Activated naive CD4-positive, alpha-beta T cell treated with anti-CD3 and anti-CD28 coated beads for 36 hours (primary cell): ENCODE measurements around the gene CUX1. TPM values are rescaled to one million over a fixed set of nuclear protein-coding genes. Genes with fewer than 3 reads are reported as not detected.

ENCODE experiments used
- CTCF ChIA-PET: fragments of 350-600 bp; sonication (Branson Sonifier 250); formaldehyde crosslinking; loops from one replicate; lab custom pipeline; 2021; ENCODE audit warnings: antibody characterized with exemption; lab: Charles Lee
- DNase-seq: peaks from one replicate; pipeline ENCODE4 v3.0.0-alpha.2; 2020
- H3K27ac Mint-ChIP-seq: one replicate; pipeline ENCODE4 v1.8.0; 2021; ENCODE audit warnings: mild to moderate bottlenecking, mixed read lengths
- H3K27me3 Mint-ChIP-seq: one replicate; pipeline ENCODE4 v1.8.0; 2021; ENCODE audit warnings: low read depth, mixed read lengths
- H3K36me3 Mint-ChIP-seq: one replicate; pipeline ENCODE4 v1.8.0; 2021; ENCODE audit warnings: low read depth, mixed read lengths
- H3K4me1 Mint-ChIP-seq: one replicate; pipeline ENCODE4 v1.8.0; 2021; ENCODE audit warnings: low read depth, mixed read lengths
- H3K4me3 Mint-ChIP-seq: one replicate; pipeline ENCODE4 v1.8.0; 2021; ENCODE audit warnings: mild to moderate bottlenecking, moderate library complexity, mixed read lengths
- H3K9me3 Mint-ChIP-seq: one replicate; pipeline ENCODE4 v1.8.0; 2021; ENCODE audit warnings: mixed read lengths
- intact Hi-C: fragments of 100-400 bp; cut with micrococcal nuclease; formaldehyde crosslinking; loops from one replicate; pipeline ENCODE4 v1.15.1; 2023
- total RNA-seq, 2 experiments: library from RNA; stranded (reverse); gene quantifications; one replicate each; pipeline ENCODE4 v1.2.3, GENCODE V29; 2021

CUX1 gene
- total RNA-seq, 2 experiments from 2014 or later, result 22.2 to 25.5 TPM

GRCh38 chr7:102282465-102283362 is 465.3 kb downstream of the CUX1 start:
- Mint-ChIP-seq H3K4me3 (no peak overlapping the region), H3K27ac (no peak overlapping the region)
- intact Hi-C loops, result no loop called here

DNA sequence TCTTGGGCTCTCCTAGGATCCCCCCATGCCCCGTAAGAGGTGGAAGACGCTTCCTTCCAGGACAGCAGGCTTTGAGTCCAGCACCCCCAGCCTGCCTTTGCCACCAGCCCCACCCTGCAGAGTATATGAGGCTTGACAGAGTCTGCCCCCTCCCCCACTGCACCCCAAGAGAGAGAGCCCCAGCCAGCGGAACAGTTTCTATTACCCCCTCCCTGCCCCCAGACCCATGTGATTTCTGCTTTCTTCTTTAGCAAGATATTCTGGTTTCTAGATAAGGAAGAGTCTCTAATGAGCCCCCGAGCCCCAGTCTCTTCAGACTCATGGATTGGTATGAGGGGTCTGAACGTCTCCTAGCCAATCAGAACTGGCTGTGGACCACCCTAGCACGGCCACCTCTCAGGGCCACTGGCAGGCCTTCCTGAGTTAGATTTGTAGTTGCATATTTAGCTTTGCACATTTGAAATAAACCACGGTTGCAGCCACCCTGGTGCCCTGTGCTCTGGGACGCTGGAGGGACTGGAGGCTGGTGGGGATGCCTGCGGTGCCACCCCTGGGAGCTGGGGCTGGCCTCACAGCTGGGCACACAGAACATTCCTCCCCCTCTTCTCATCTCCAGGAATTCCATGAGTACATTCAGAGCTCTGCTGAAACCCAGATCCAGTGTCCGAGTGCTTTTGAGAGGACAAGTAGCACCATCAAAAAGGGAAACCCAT is 466.2 kb downstream of the CUX1 start:
- H3K9me3 Mint-ChIP-seq, result no peaks in the 10 kb centered on the region
- intact Hi-C loops, result loop anchor here (1.0 kb wide), 2 partner anchors 107 to 113 kb away; partner anchors contain the start of gene PRKRIP1
- H3K4me1 Mint-ChIP-seq, result peaks cover 25% of the 10 kb centered on the region
- CTCF ChIA-PET, result no interaction called here
- no peak overlapping the region for H3K27ac Mint-ChIP-seq
- no peak for DNase-seq
- H3K27me3 Mint-ChIP-seq, result peaks cover 10% of the 10 kb centered on the region
- no peak overlapping the region for H3K4me3 Mint-ChIP-seq
- H3K36me3 Mint-ChIP-seq, result no peaks in the 10 kb centered on the region

More at GRCh38 chr7:102282465-102283362, 465.3 kb downstream of the CUX1 start:
- Mint-ChIP-seq H3K27me3 (peaks cover 10% of the 10 kb centered on the region), H3K4me1 (peaks cover 21% of the 10 kb centered on the region), H3K9me3 (no peaks in the 10 kb centered on the region), H3K36me3 (no peaks in the 10 kb centered on the region)
- DNase-seq, result no peak
- CTCF ChIA-PET, result interaction anchor here (0.6 kb wide), 2 partner anchors 103 to 115 kb away, joined by 3 read pairs; no protein-coding TSS in a partner anchor

DNA sequence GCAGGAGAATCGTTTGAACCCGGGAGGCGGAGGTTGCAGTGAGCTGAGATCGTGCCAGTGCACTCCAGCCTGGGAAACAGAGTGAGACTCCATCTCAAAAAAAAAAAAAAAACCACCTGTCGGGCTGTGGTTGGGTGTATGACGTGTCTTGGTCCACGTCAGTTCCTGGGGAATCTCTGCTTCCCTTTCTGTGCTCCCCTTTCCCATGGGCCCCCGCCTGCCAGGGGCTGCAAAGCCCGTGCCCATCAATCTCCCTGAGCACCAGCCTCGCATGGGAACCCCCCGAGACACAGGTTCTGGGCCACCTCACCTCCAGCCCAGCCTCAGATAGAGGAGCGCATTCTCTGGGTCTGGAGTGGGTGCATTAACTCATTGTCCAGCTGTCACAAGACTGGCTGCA is 467.0 kb downstream of the CUX1 start:
- peak overlapping the region; percentile 41 for H3K4me3 Mint-ChIP-seq
- no peaks in the 10 kb centered on the region for H3K36me3 Mint-ChIP-seq
- H3K27ac Mint-ChIP-seq, result no peak overlapping the region
- CTCF ChIA-PET, result no interaction called here
- H3K4me1 Mint-ChIP-seq, result peaks cover 26% of the 10 kb centered on the region
- H3K9me3 Mint-ChIP-seq, result no peaks in the 10 kb centered on the region
- H3K27me3 Mint-ChIP-seq, result peaks cover 10% of the 10 kb centered on the region
- intact Hi-C loops, result loop anchor here (1.0 kb wide), 2 partner anchors 106 to 112 kb away; partner anchors contain the start of gene PRKRIP1
- peak; percentile 52 for DNase-seq

GRCh38 chr7:102284891-102285539 is 467.6 kb downstream of the CUX1 start:
- Mint-ChIP-seq H3K4me1 (peaks cover 24% of the 10 kb centered on the region), H3K27me3 (peaks cover 10% of the 10 kb centered on the region), H3K4me3 (peak overlapping the region; percentile 61), H3K9me3 (no peaks in the 10 kb centered on the region), H3K27ac (no peak overlapping the region), H3K36me3 (no peaks in the 10 kb centered on the region)
- intact Hi-C loops, result loop anchor here (1.0 kb wide), 2 partner anchors 105 to 111 kb away; partner anchors contain the start of gene PRKRIP1
- no peak for DNase-seq
- CTCF ChIA-PET, result interaction anchor here (1.1 kb wide), 1 partner anchor 106 kb away, joined by 4 read pairs; no protein-coding TSS in a partner anchor

GRCh38 chr7:102285540-102286236 is 468.3 kb downstream of the CUX1 start:
- Mint-ChIP-seq H3K9me3 (no peaks in the 10 kb centered on the region), H3K27ac (no peak overlapping the region), H3K4me3 (peak overlapping the region; percentile 61), H3K4me1 (peaks cover 24% of the 10 kb centered on the region), H3K36me3 (no peaks in the 10 kb centered on the region), H3K27me3 (peaks cover 10% of the 10 kb centered on the region)
- CTCF ChIA-PET, result interaction anchor here (1.1 kb wide), 1 partner anchor 106 kb away, joined by 4 read pairs; no protein-coding TSS in a partner anchor
- intact Hi-C loops, result loop anchor here (1.0 kb wide), 2 partner anchors 78 to 178 kb away; no protein-coding TSS in a partner anchor
- no peak for DNase-seq

DNA sequence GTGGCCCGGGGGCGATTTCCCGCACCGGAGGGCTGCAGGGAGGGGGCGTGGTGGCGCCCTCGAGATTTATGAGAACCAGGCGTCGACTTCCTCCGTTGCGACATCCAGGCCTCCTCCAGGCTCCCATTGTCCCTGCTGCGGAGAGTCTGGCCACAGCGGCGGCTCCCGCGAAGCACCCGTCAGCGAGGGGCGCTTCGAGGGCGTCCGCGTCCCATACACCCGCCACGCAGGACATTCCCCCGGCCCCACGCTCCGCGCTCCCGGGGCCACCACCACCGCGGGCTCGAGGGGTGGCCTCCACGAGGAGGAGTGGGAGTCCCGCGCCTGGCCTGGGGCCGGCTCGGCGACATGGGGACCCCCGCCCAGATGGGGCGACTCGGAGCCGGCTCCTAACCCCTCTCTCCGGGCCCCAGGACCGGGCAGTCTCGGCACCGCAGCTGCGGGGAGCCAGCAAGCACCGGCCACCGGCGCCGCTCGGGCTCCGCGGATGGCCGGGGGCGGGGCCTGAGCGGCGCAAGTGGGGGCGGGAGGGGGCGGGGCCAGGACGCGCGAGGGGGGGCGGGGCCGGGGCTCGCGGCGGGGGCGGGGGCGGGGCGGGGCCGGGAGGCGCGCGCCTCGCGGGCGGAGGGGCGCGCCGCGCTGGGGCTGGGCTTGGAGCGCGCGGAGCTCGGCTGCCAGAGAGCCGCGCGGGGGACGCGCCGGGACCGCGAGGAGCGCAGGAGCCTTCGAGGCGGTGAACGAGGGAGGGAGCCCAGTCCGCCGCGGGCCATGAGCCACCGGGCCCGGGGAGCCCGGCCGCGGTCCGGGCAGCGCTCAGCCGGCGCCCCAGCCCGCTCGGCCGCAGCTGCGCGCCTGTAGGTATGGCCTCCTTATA is 469.0 kb downstream of the CUX1 start, which contains the start of gene SH2B2:
Gene SH2B2, plus strand, starts transcription at position 632 of the 874 bp plus-strand sequence. CDS start 13,683 bp downstream, outside the sequence.
- CTCF ChIA-PET, result no interaction called here
- Mint-ChIP-seq H3K36me3 (no peaks in the 10 kb centered on the region), H3K9me3 (no peaks in the 10 kb centered on the region), H3K4me1 (peaks cover 28% of the 10 kb centered on the region), H3K4me3 (peak within 1 kb of the TSS; percentile 64), H3K27ac (no peak within 1 kb of the TSS), H3K27me3 (peaks cover 10% of the 10 kb centered on the region)
- intact Hi-C loops, result loop anchor here (1.0 kb wide), 2 partner anchors 77 to 177 kb away; no protein-coding TSS in a partner anchor
- peak; percentile 56 for DNase-seq

GRCh38 chr7:102287111-102287980 is 469.9 kb downstream of the CUX1 start:
- Mint-ChIP-seq H3K27me3 (peaks cover 10% of the 10 kb centered on the region), H3K9me3 (no peaks in the 10 kb centered on the region), H3K27ac (no peak overlapping the region), H3K4me3 (peak overlapping the region; percentile 64), H3K4me1 (peaks cover 34% of the 10 kb centered on the region), H3K36me3 (no peaks in the 10 kb centered on the region)
- intact Hi-C loops, result no loop called here
- DNase-seq, result peak; percentile 25
- CTCF ChIA-PET, result interaction anchor here (1.1 to 1.7 kb wide), 2 partner anchors 76 to 180 kb away, joined by 4 read pairs; no protein-coding TSS in a partner anchor

DNA sequence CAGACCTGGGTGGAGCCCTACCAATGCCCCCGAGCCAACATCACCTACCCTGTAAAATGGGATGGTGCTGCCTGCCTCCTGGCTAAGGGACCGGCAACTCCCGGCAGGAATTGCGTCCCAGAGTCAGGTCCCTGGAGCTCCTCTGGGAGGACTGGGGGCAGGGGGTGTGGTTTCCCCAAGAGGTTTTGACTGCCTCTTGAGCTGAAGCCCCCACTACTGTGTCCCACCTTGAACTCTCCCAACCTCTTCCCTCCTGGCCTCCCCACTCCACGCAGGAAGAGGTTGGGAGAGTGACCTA is 470.5 kb downstream of the CUX1 start:
- no peak for DNase-seq
- peaks cover 10% of the 10 kb centered on the region for H3K27me3 Mint-ChIP-seq
- CTCF ChIA-PET, result interaction anchor here (1.1 to 1.7 kb wide), 2 partner anchors 76 to 179 kb away, joined by 4 read pairs; no protein-coding TSS in a partner anchor
- peaks cover 34% of the 10 kb centered on the region for H3K4me1 Mint-ChIP-seq
- H3K9me3 Mint-ChIP-seq, result no peaks in the 10 kb centered on the region
- H3K4me3 Mint-ChIP-seq, result no peak overlapping the region
- no peaks in the 10 kb centered on the region for H3K36me3 Mint-ChIP-seq
- no peak overlapping the region for H3K27ac Mint-ChIP-seq
- intact Hi-C loops, result no loop called here

DNA sequence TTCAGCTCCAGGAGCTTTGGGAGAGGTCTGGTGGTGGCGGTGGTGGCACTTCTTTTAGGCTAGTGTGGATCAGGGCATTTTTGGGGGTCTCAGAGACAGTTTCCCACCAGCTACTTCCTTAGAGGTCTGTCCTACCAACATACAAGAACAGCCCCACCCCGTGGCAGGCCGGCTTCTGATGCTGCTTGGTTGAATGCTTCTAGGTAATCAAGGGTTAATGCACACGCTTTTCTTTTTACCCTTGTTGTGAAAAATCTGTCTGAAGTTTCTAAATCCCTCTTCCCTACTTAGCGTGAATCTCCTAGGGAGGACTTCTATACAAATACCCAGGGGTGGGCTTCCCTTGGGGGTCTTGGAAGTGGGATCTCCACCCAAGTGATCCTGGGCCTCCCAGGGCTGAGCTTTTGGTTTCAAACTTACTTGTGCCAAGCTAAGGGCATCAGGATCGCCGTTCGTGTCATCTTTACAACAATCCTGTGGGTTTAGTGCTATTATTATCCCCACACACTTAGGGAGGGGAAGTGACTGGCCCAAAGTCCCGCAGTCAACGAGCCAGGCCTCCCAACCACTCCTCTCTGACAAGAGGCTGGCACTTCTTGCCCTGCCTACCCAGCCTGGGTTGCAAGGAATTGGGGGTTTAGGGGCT is 471.0 kb downstream of the CUX1 start:
- H3K4me3 Mint-ChIP-seq, result no peak overlapping the region
- no peaks in the 10 kb centered on the region for H3K36me3 Mint-ChIP-seq
- H3K4me1 Mint-ChIP-seq, result peaks cover 34% of the 10 kb centered on the region
- no peak overlapping the region for H3K27ac Mint-ChIP-seq
- intact Hi-C loops, result no loop called here
- CTCF ChIA-PET, result interaction anchor here (1.1 to 1.7 kb wide), 2 partner anchors 75 to 179 kb away, joined by 4 read pairs; no protein-coding TSS in a partner anchor
- H3K9me3 Mint-ChIP-seq, result no peaks in the 10 kb centered on the region
- H3K27me3 Mint-ChIP-seq, result peaks cover 10% of the 10 kb centered on the region
- DNase-seq, result peak; percentile 37

DNA sequence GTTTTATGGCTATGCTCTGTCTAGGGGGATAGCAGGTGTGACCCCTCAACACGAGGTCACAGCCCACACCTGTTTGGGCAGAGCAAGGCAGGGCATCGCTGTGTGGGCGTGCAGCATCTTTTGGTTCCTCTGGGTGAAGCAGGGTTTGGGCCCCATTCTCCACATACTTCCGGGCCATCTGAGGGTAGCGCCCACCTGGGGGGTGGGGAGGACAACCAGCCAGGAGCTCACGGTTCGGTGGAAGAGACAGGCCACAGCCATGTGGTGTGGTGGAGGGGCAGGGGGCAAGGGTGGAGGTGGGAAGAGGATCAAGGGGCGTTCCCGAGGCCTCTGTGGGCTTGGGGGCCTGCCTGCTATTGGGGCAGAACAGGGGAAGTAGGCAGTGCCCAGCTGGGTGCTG is 471.6 kb downstream of the CUX1 start:
- no peaks in the 10 kb centered on the region for H3K36me3 Mint-ChIP-seq
- H3K27ac Mint-ChIP-seq, result no peak overlapping the region
- H3K27me3 Mint-ChIP-seq, result peaks cover 10% of the 10 kb centered on the region
- peaks cover 32% of the 10 kb centered on the region for H3K4me1 Mint-ChIP-seq
- CTCF ChIA-PET, result no interaction called here
- intact Hi-C loops, result no loop called here
- DNase-seq, result no peak
- no peaks in the 10 kb centered on the region for H3K9me3 Mint-ChIP-seq
- H3K4me3 Mint-ChIP-seq, result no peak overlapping the region
